DOHH2 (cell line): ENCODE measurements around the gene YWHAE.

ENCODE experiments used
- EZH2phosphoT487 ChIP-seq: fragments of 200-600 bp; sonication (generic); IDR thresholded peaks from 2 replicates; pipeline ENCODE4 v1.6.1; 2017; ENCODE audit warnings: borderline replicate concordance, mild to moderate bottlenecking, antibody characterized with exemption, low read length, moderate library complexity, mixed read lengths
- TF ChIP-seq, protein P1 (sequence below): fragments of 200-600 bp; sonication (generic); IDR thresholded peaks from one replicate; pipeline ENCODE4 v1.5.1; 2014; ENCODE audit warnings: antibody characterized with exemption, mild to moderate bottlenecking, low read depth, low read length; ENCODE audit not compliant: poor library complexity, severe bottlenecking

- TF ChIP-seq, protein P1, sequence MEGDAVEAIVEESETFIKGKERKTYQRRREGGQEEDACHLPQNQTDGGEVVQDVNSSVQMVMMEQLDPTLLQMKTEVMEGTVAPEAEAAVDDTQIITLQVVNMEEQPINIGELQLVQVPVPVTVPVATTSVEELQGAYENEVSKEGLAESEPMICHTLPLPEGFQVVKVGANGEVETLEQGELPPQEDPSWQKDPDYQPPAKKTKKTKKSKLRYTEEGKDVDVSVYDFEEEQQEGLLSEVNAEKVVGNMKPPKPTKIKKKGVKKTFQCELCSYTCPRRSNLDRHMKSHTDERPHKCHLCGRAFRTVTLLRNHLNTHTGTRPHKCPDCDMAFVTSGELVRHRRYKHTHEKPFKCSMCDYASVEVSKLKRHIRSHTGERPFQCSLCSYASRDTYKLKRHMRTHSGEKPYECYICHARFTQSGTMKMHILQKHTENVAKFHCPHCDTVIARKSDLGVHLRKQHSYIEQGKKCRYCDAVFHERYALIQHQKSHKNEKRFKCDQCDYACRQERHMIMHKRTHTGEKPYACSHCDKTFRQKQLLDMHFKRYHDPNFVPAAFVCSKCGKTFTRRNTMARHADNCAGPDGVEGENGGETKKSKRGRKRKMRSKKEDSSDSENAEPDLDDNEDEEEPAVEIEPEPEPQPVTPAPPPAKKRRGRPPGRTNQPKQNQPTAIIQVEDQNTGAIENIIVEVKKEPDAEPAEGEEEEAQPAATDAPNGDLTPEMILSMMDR: no peak
- TF ChIP-seq EZH2phosphoT487: no peak
Observed at GRCh38 chr17:1301546-1301945, 98.5 kb downstream of the YWHAE start.
